Stomach (tissue), 9 donors: ENCODE results near the gene ZNF90. TPM values are rescaled to one million over a fixed set of nuclear protein-coding genes. Genes with fewer than 3 reads are reported as not detected.
"Not testable (repeated sequence)": the region's sequence is repeated elsewhere in the genome, so short reads cannot be mapped to it uniquely, and the experiment has no call there.

ENCODE experiments used
- DNase-seq, 2 donors: peaks; one replicate each; pipeline versions ENCODE4 v3.0.0 to v3.0.0-alpha.2; 2013 to 2019
- H3K27ac ChIP-seq, 5 donors: fragments of 200-600 bp in 4 of 5; sonication (generic) in 4 of 5; one replicate each; pipeline ENCODE4 v1.5.1; 2013 to 2019; ENCODE audit warnings: mild to moderate bottlenecking in 1 of 5, moderate library complexity in 1 of 5
- H3K27me3 ChIP-seq, 3 donors: fragments of 200-600 bp; sonication (generic); one replicate each; pipeline ENCODE4 v1.5.1; 2017 to 2019; ENCODE audit warnings: mixed run types in 1 of 3
- H3K36me3 ChIP-seq, 4 donors: fragments of 200-600 bp; sonication (generic); 1 replicate in 3 of 4; 2 replicates in 1 of 4; pipeline ENCODE4 v1.5.1; 2016 to 2019
- H3K4me1 ChIP-seq, 4 donors: fragments of 200-600 bp; sonication (generic); one replicate each; pipeline ENCODE4 v1.5.1; 2016 to 2019
- H3K4me3 ChIP-seq, 4 donors: fragments of 200-600 bp; sonication (generic) in 3 of 4; one replicate each; pipeline ENCODE4 v1.5.1; 2016 to 2019; ENCODE audit warnings: mild to moderate bottlenecking in 1 of 4
- H3K9me3 ChIP-seq, 4 donors: fragments of 200-600 bp; sonication (generic); one replicate each; pipeline ENCODE4 v1.5.1; 2016 to 2019
- EP300 ChIP-seq: sonication (generic); formaldehyde crosslinking; IDR thresholded peaks from one replicate; pipeline ENCODE4 v1.6.1; 2017; ENCODE audit warnings: antibody characterized with exemption
- POLR2A ChIP-seq, 4 donors: fragments of 450-650 bp; IDR thresholded peaks; one replicate each; pipeline ENCODE4 v1.6.1; 2016; ENCODE audit warnings: antibody characterized with exemption in 4 of 4, control low read depth in 2 of 4, mild to moderate bottlenecking in 1 of 4, moderate library complexity in 1 of 4
- POLR2AphosphoS5 ChIP-seq, 3 donors: sonication (generic); formaldehyde crosslinking; IDR thresholded peaks; one replicate each; pipeline ENCODE4 v1.6.1; 2016; ENCODE audit warnings: antibody characterized with exemption in 3 of 3
- WGBS, 5 donors: extraction: QIAGEN DNeasy Blood & Tissue Kit in 3 of 5; methylation state at CpG; one replicate each; pipeline versions ENCODE4 v1.1.5 to v1.1.7; 2013 to 2018; 5-methylcytosine and 5-hydroxymethylcytosine counted together
- intact Hi-C: fragments of 100-400 bp; cut with DNase I; formaldehyde crosslinking; loops from one replicate; pipeline ENCODE4 v1.15.1; 2023; ENCODE audit warnings: low total_unique reads
- polyA plus RNA-seq, 3 donors: library from polyadenylated mRNA; stranded (reverse); fragments of 200-250 nt; gene quantifications; one replicate each; pipeline ENCODE4 v1.2.3, GENCODE V29; 2013
- total RNA-seq, 5 donors: library from RNA; depleted of rRNA; stranded (reverse); fragments of >200 nt; gene quantifications; one replicate each; pipeline versions ENCODE4 v1.1.0 to v1.2.3, GENCODE V29; 2014 to 2016
- TF ChIP-seq, protein P1 (sequence below), 7 experiments: fragments of 450-650 bp in 4 of 7; fragments of 200-600 bp in 3 of 7; sonication (generic) in 3 of 7; IDR thresholded peaks; one replicate each; pipeline ENCODE4 v1.5.1; 2016 to 2019; ENCODE audit warnings: antibody characterized with exemption in 7 of 7, control low read depth in 2 of 7, mild to moderate bottlenecking in 1 of 7
- donor health status: healthy with polysubstance abuse.
- donor health status: Bipolar disorder and iron deficiency.
- donor health status: healthy.

Gene ZNF90
- total and polyA plus RNA-seq, 8 donors = 1.4 to 67.1 (median 2.2) TPM

DNA sequence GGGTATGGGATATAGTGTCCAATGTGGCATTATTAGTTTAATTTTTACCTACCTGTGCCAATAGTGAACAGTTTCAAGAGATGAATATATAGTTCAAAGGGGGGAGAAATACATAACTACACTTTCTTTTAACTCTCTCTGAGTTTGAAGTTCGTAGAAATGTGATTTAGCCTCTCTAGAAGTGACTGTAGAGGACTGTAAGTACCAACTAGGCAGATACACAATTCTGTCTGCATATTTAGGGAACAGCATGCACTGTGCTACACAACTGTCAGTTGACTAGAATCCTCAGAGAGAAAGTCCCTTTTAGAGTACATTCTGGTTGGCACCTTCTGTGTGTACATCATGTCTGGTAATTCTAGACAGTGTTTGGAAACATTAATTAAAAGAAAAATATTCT lies 17.5 kb upstream of the ZNF90 start:
- no peak overlapping the region for H3K4me3 ChIP-seq
- H3K27me3 ChIP-seq = no peaks in the 10 kb centered on the region
- DNase-seq = no peak
- intact Hi-C loops = no loop called here
- H3K9me3 ChIP-seq = no peaks in the 10 kb centered on the region
- WGBS, 5 donors = 59 to 78% (median 72%) methylated on average over 1 of the region's 1 CpG
- no peaks in the 10 kb centered on the region for H3K36me3 ChIP-seq
- no peaks in the 10 kb centered on the region for H3K4me1 ChIP-seq
- TF ChIP-seq, protein P1, sequence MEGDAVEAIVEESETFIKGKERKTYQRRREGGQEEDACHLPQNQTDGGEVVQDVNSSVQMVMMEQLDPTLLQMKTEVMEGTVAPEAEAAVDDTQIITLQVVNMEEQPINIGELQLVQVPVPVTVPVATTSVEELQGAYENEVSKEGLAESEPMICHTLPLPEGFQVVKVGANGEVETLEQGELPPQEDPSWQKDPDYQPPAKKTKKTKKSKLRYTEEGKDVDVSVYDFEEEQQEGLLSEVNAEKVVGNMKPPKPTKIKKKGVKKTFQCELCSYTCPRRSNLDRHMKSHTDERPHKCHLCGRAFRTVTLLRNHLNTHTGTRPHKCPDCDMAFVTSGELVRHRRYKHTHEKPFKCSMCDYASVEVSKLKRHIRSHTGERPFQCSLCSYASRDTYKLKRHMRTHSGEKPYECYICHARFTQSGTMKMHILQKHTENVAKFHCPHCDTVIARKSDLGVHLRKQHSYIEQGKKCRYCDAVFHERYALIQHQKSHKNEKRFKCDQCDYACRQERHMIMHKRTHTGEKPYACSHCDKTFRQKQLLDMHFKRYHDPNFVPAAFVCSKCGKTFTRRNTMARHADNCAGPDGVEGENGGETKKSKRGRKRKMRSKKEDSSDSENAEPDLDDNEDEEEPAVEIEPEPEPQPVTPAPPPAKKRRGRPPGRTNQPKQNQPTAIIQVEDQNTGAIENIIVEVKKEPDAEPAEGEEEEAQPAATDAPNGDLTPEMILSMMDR (IDR thresholded peaks at IDR 0.05) = no peak
- TF ChIP-seq EP300 (no peak), POLR2AphosphoS5 (IDR thresholded peaks at IDR 0.05) (no peak), POLR2A (IDR thresholded peaks at IDR 0.05) (no peak)
- H3K27ac ChIP-seq = no peak overlapping the region

DNA sequence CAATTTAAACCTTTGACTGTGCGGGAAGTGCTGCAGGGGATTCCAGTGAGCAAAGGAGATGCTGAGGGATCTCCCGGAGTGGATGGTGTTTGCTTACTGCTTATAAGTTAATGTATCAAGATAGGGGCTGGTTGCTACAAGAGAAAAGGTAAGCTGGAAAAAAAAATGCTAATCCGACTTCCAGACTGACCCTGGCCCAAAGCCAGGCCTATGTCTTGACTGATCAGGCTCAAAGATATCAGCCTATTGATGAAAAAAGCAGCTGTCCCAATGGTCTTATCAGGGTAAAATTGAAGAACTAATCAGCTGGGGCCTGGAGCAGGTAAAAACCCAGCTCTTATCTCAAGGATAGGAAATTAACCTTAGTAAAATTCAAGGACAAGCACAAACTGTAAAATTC lies 10.9 kb upstream of the ZNF90 start:
- Histone ChIP-seq H3K36me3 (no peaks in the 10 kb centered on the region), H3K27me3 (peaks cover 0 to 6% (median 4%) of the 10 kb centered on the region in 3 donors), H3K4me1 (no peaks in the 10 kb centered on the region), H3K27ac (no peak overlapping the region), H3K9me3 (peaks cover 0 to 5% (median 0%) of the 10 kb centered on the region in 4 donors), H3K4me3 (no peak overlapping the region)
- DNase-seq = peak in 1 of 2 donors; percentile 57
- 24 to 47% (median 39%) methylated on average over 3 of the region's 3 CpGs for WGBS, 5 donors
- TF ChIP-seq, protein P1 (IDR thresholded peaks at IDR 0.05) = no peak
- TF ChIP-seq POLR2AphosphoS5 (IDR thresholded peaks at IDR 0.05) (no peak), EP300 (no peak), POLR2A (IDR thresholded peaks at IDR 0.05) (no peak)
- intact Hi-C loops = no loop called here

DNA sequence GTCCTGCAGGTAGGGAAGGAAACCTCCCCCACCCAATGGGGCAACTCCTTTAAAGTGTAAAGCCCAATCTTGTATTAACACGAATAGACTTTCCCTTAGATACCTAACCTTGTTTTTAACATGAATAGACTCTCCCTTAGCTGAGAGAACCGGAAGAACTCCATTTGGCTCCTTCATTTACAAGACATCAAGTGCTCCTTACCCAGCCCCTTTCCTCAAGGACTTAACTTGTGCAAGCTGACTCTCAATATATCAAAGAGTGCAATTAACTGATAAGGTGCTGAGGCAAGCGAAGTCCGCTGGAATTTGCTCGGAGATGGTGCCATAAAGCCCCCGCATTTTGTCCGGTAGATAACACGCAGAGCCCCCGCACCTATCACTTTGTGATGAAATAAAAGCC lies 9.9 kb upstream of the ZNF90 start:
- H3K36me3 ChIP-seq = no peaks in the 10 kb centered on the region
- H3K27ac ChIP-seq = no peak overlapping the region
- TF ChIP-seq POLR2A (IDR thresholded peaks at IDR 0.05) = no peak
- 10 to 21% (median 17%) methylated on average over 9 of the region's 9 CpGs for WGBS, 5 donors
- no peak overlapping the region for H3K4me3 ChIP-seq
- no peaks in the 10 kb centered on the region for H3K4me1 ChIP-seq
- peaks cover 0 to 6% (median 4%) of the 10 kb centered on the region in 3 donors for H3K27me3 ChIP-seq
- DNase-seq = no peak
- peaks cover 0 to 5% (median 0%) of the 10 kb centered on the region in 4 donors for H3K9me3 ChIP-seq
- intact Hi-C loops = no loop called here

DNA sequence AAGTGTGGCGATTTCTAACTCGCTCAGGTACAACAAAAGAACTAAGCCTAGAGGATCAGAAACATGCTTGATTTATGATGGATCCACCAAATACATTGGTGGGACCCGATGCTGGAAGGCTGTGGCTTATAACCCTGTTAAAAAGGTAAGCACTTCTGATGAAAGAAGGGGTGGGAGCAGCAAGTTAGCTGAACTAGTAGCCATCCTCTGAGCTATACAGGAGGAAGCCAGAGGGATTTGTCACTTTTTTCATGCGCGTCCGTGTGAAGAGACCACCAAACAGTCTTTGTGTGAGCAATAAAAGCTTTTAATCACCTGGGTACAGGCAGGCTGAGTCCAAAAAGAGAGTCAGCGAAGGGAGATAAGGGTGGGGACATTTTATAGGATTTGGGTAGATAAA lies 9.2 kb upstream of the ZNF90 start:
- H3K4me3 ChIP-seq, H3K9me3 ChIP-seq, intact Hi-C loops, H3K4me1 ChIP-seq, H3K27ac ChIP-seq, H3K36me3 ChIP-seq, DNase-seq, H3K27me3 ChIP-seq: not testable (repeated sequence)
- WGBS, 5 donors = 29 to 57% (median 46%) methylated on average over 7 of the region's 7 CpGs

DNA sequence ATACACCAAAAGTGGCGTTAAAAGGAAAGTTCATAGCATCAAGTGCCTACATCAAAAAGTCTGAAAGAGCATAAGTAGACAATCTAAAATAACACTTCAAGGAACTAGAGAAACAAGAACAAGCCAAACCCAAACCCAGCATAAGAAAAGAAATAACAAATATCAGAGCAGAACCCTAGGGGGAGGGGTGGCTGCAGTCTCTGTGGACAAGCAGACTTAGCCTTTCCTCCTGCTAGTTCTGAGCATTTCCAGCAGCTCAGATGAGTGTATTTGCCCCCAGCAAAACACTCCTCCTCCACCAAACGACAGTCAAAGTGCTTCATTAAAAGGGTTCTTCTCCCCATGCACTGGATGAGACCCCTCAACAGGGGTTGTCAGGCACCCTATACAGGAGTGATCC lies 7.1 kb upstream of the ZNF90 start:
- Histone ChIP-seq H3K27me3 (peaks cover 0 to 6% (median 4%) of the 10 kb centered on the region in 3 donors), H3K4me1 (no peaks in the 10 kb centered on the region), H3K9me3 (peaks cover 0 to 5% (median 0%) of the 10 kb centered on the region in 4 donors), H3K27ac (no peak overlapping the region), H3K36me3 (no peaks in the 10 kb centered on the region), H3K4me3 (no peak overlapping the region)
- no peak for DNase-seq
- 55 to 75% (median 68%) methylated on average over 2 of the region's 2 CpGs for WGBS, 5 donors
- TF ChIP-seq, protein P1 (IDR thresholded peaks at IDR 0.05) = no peak
- TF ChIP-seq EP300 (no peak), POLR2AphosphoS5 (IDR thresholded peaks at IDR 0.05) (no peak), POLR2A (IDR thresholded peaks at IDR 0.05) (no peak)
- intact Hi-C loops = no loop called here
